SK-N-SH (cell line): ENCODE measurements around the gene PAF1. TPM values are rescaled to one million over a fixed set of nuclear protein-coding genes. Genes with fewer than 3 reads are reported as not detected.

Experiments
- CTCF ChIA-PET: fragments of 300-600, 350-600 bp; formaldehyde crosslinking; extraction: SDS; loops from one replicate; lab custom pipeline; 2021; lab: Yijun Ruan, JAX
- POLR2A ChIA-PET: fragments of 350-600 bp; sonication (Branson Sonifier 250); formaldehyde crosslinking; extraction: SDS; loops from one replicate; lab custom pipeline; 2020; ENCODE audit warnings: antibody characterized with exemption, inconsistent platforms; lab: Yijun Ruan, JAX
- DNase-seq: peaks from one replicate; pipeline ENCODE4 v3.0.0; 2012
- H2AFZ ChIP-seq: fragments of 200-600 bp; sonication (generic); 2 replicates; pipeline ENCODE4 v1.8.1; 2016; ENCODE audit warnings: antibody characterized with exemption, mild to moderate bottlenecking, low read depth
- H3F3A ChIP-seq: fragments of 200-600 bp; sonication (generic); replicated peaks from 2 replicates; pipeline ENCODE3; 2016; ENCODE audit warnings: antibody characterized with exemption, mild to moderate bottlenecking; ENCODE audit not compliant: insufficient read depth
- H3K27ac ChIP-seq, 2 experiments: fragments of 200-500 bp in 1 of 2; fragments of 200-600 bp in 1 of 2; sonication (Bioruptor generic) in 1 of 2; sonication (generic), shearing (Covaris generic) in 1 of 2; 2 replicates each; pipeline versions ENCODE4 v1.5.1 to v1.6.1; 2014 to 2016; ENCODE audit warnings: low read depth in 2 of 2, inconsistent platforms in 1 of 2, low read length in 1 of 2, mild to moderate bottlenecking in 1 of 2, mixed read lengths in 1 of 2
- H3K27me3 ChIP-seq: fragments of 200-600 bp; sonication (generic), shearing (Covaris generic); 2 replicates; pipeline ENCODE4 v1.6.1; 2016; ENCODE audit warnings: mixed run types; ENCODE audit not compliant: insufficient read depth
- H3K36me3 ChIP-seq, 2 experiments: fragments of 200-500 bp in 1 of 2; fragments of 200-600 bp in 1 of 2; sonication (Bioruptor generic) in 1 of 2; sonication (generic) in 1 of 2; replicated peaks in 1 of 2; 2 replicates each; pipeline versions ENCODE3 to v1.5.1; 2014 to 2016; ENCODE audit warnings: low read length in 1 of 2, mild to moderate bottlenecking in 1 of 2; ENCODE audit not compliant: insufficient read depth in 2 of 2, control insufficient read depth in 1 of 2
- H3K4me1 ChIP-seq, 2 experiments: fragments of 200-500 bp in 1 of 2; fragments of 200-600 bp in 1 of 2; sonication (Bioruptor generic) in 1 of 2; sonication (generic), shearing (Covaris generic) in 1 of 2; 2 replicates each; pipeline versions ENCODE4 v1.5.1 to v1.6.1; 2014 to 2016; ENCODE audit warnings: low read depth in 1 of 2, low read length in 1 of 2, mixed run types in 1 of 2; ENCODE audit not compliant: insufficient read depth in 2 of 2, control insufficient read depth in 1 of 2
- H3K4me2 ChIP-seq: fragments of 200-600 bp; sonication (generic), shearing (Covaris generic); 2 replicates; pipeline ENCODE4 v1.6.1; 2017; ENCODE audit warnings: mixed run types
- H3K4me3 ChIP-seq, 2 experiments: fragments of 200-500 bp in 1 of 2; fragments of 200-600 bp in 1 of 2; sonication (Bioruptor generic) in 1 of 2; sonication (generic), shearing (Covaris generic) in 1 of 2; 2 replicates each; pipeline versions ENCODE4 v1.5.1 to v1.8.1; 2014 to 2016; ENCODE audit warnings: low read depth in 2 of 2, inconsistent platforms in 1 of 2, low read length in 1 of 2, mild to moderate bottlenecking in 1 of 2, mixed read lengths in 1 of 2, moderate library complexity in 1 of 2
- H3K79me2 ChIP-seq: fragments of 200-600 bp; sonication (generic); 2 replicates; pipeline ENCODE4 v1.8.1; 2017; ENCODE audit warnings: mild to moderate bottlenecking; ENCODE audit not compliant: insufficient read depth
- H3K9ac ChIP-seq: fragments of 200-600 bp; sonication (generic); 2 replicates; pipeline ENCODE4 v1.6.1; 2017; ENCODE audit warnings: mixed run types
- H3K9me2 ChIP-seq: fragments of 200-600 bp; sonication (generic); 2 replicates; pipeline ENCODE4 v1.6.1; 2017; ENCODE audit warnings: mixed run types
- H3K9me3 ChIP-seq: fragments of 200-600 bp; sonication (generic); 2 replicates; pipeline ENCODE4 v1.6.1; 2017; ENCODE audit warnings: mixed run types, mild to moderate bottlenecking, moderate library complexity
- H4K20me1 ChIP-seq: fragments of 200-600 bp; sonication (generic); 2 replicates; pipeline ENCODE4 v1.6.1; 2017; ENCODE audit warnings: mild to moderate bottlenecking, mixed run types; ENCODE audit not compliant: insufficient read depth
- CHD2 ChIP-seq: fragments of 150-350 bp; IDR thresholded peaks from 2 replicates; pipeline ENCODE4 v1.6.1; 2018; ENCODE audit warnings: low read length; ENCODE audit not compliant: partially characterized antibody
- EP300 ChIP-seq, 2 experiments: IDR thresholded peaks; 2 replicates each; pipeline versions ENCODE4 v1.4.0 to v1.6.1; 2012; ENCODE audit warnings: borderline replicate concordance in 1 of 2, low read depth in 1 of 2, low read length in 1 of 2
- FOSL2 ChIP-seq: IDR thresholded peaks from 2 replicates; pipeline ENCODE4 v1.4.0; 2012; ENCODE audit warnings: low read depth, mild to moderate bottlenecking, moderate library complexity, borderline replicate concordance
- FOXM1 ChIP-seq: IDR thresholded peaks from 2 replicates; pipeline ENCODE4 v1.4.0; 2012; ENCODE audit warnings: low read depth, mild to moderate bottlenecking
- GATA2 ChIP-seq: sonication (generic); formaldehyde crosslinking; IDR thresholded peaks from 2 replicates; pipeline ENCODE4 v1.5.0; 2020; ENCODE audit warnings: mild to moderate bottlenecking, missing genetic modification reagents
- JUND ChIP-seq: IDR thresholded peaks from 2 replicates; pipeline ENCODE4 v1.4.0; 2012
- MEF2A ChIP-seq: IDR thresholded peaks from 2 replicates; pipeline ENCODE4 v1.4.0; 2012; ENCODE audit warnings: low read depth, borderline replicate concordance
- MXI1 ChIP-seq: IDR thresholded peaks from 2 replicates; pipeline ENCODE4 v1.6.1; 2012; ENCODE audit warnings: mild to moderate bottlenecking, low read depth, low read length, improper control_type of control experiment
- NFIC ChIP-seq: IDR thresholded peaks from 2 replicates; pipeline ENCODE4 v1.4.0; 2012; ENCODE audit warnings: borderline replicate concordance
- RAD21 ChIP-seq: IDR thresholded peaks from 2 replicates; pipeline ENCODE4 v1.6.1; 2012; ENCODE audit warnings: mild to moderate bottlenecking, low read length
- RCOR1 ChIP-seq: fragments of 150-350 bp; IDR thresholded peaks from 2 replicates; pipeline ENCODE4 v1.6.1; 2017; ENCODE audit warnings: antibody characterized with exemption, low read length
- RXRA ChIP-seq: IDR thresholded peaks from 2 replicates; pipeline ENCODE4 v1.4.0; 2012; ENCODE audit warnings: low read depth, mild to moderate bottlenecking, borderline replicate concordance
- SIN3A ChIP-seq: IDR thresholded peaks from 2 replicates; pipeline ENCODE4 v1.6.1; 2012; ENCODE audit warnings: low read depth, mild to moderate bottlenecking, low read length, moderate library complexity, borderline replicate concordance
- SMC3 ChIP-seq: IDR thresholded peaks from 2 replicates; pipeline ENCODE4 v1.6.1; 2012; ENCODE audit warnings: low read depth, low read length, improper control_type of control experiment
- TAF1 ChIP-seq: IDR thresholded peaks from 2 replicates; pipeline ENCODE4 v1.6.1; 2012; ENCODE audit warnings: low read depth, mild to moderate bottlenecking, low read length, moderate library complexity, borderline replicate concordance
- TCF12 ChIP-seq: IDR thresholded peaks from 2 replicates; pipeline ENCODE4 v1.4.0; 2012
- TEAD4 ChIP-seq: IDR thresholded peaks from 2 replicates; pipeline ENCODE4 v1.4.0; 2012; ENCODE audit warnings: mild to moderate bottlenecking, borderline replicate concordance; ENCODE audit not compliant: insufficient read depth
- YY1 ChIP-seq: IDR thresholded peaks from 2 replicates; pipeline ENCODE4 v1.4.0; 2012; ENCODE audit warnings: low read depth, mild to moderate bottlenecking
- WGBS: methylation state at CpG from one replicate; pipeline ENCODE4 v1.1.6; 2017; ENCODE audit warnings: low lambda C conversion rate; 5-methylcytosine and 5-hydroxymethylcytosine counted together
- polyA plus RNA-seq, 3 experiments: library from polyadenylated mRNA; depleted of rRNA; stranded (reverse); fragments of >200 nt; gene quantifications; 2 replicates each; pipeline ENCODE4 v1.2.3, GENCODE V29; 2012
- TF ChIP-seq, protein P1 (sequence below): fragments of 150-350 bp; IDR thresholded peaks from 2 replicates; pipeline ENCODE4 v1.6.1; 2016; ENCODE audit warnings: mild to moderate bottlenecking, low read depth, low read length
- TF ChIP-seq, protein P2 (sequence below): IDR thresholded peaks from 2 replicates; pipeline ENCODE4 v1.4.0; 2012; ENCODE audit warnings: low read depth, borderline replicate concordance
- TF ChIP-seq, protein P3 (sequence below): IDR thresholded peaks from 2 replicates; pipeline ENCODE4 v1.4.0; 2012; ENCODE audit warnings: low read depth
- TF ChIP-seq, protein P4 (sequence below): IDR thresholded peaks from 2 replicates; pipeline ENCODE4; 2012

PAF1 gene
- polyA plus RNA-seq, 1 of the 3 experiments (the other 2 are of a cell fraction), result 65.3 TPM

DNA sequence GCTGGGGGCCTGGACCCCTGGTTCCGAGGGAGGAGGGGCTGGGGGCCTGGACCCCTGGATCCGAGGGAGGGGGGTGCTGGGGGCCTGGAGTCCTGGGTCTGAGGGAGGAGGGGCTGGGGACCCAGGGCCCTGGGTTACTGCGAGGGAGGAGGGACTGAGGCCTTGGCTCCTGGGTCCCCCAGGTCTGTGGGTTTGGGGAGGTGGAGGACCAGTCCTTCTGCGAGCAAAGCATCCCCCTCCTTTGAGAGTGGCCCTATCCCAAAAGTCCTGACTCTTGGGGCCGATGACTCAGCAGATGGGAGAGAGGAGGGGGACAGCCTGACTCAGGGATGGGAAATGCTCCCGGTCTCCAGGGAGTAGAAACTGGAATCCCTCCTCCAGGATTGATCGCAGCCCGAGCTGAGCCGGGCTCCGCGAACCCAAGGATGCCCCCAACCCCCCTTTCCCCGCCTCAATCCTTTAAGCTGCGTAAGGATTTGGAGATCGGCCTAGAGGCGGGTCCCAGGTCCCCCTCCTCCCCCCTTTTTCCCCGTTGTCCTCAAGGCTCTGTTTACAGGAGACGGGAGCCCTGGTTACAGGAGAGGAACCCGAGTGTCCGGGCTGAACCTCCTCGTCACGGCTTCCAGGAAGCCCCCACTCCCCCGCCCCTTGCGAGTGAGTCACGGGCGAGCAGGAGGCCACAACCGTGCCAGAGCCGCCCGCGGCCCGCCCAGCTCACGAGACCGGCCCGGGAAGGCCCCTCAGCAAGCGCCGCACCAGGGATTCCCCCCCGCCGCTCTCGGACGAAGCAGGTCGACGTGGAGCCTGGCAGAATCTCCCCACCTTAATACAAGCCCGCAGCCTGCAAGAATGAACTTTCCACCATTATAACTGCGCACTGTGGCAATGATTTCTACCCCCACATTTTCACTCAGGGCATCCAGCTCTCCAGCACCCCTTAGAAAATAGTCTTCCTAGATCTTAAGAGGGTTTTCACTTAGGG, 12.7 kb upstream of the PAF1 start (continued):
- TF ChIP-seq YY1 (no peak), CHD2 (peak; percentile 7), JUND (peak; percentile 78), EP300 (IDR thresholded peaks at IDR 0.05; ENCODE audit: borderline replicate concordance in 1 of 2, low read depth in 1 of 2, low read length in 1 of 2) (peak; percentile 9 to 62; a peak in 1 of 4 replicates), FOXM1 (no peak; the same call in 1 of the 2 replicates), TEAD4 (peak; percentile 45; the same call in 1 of the 2 replicates), MXI1 (no peak), SMC3 (no peak), TAF1 (peak; percentile 49; the same call in 1 of the 2 replicates), RAD21 (no peak), RXRA (peak; percentile 96), GATA2 (no peak)
- TF ChIP-seq, protein P1, sequence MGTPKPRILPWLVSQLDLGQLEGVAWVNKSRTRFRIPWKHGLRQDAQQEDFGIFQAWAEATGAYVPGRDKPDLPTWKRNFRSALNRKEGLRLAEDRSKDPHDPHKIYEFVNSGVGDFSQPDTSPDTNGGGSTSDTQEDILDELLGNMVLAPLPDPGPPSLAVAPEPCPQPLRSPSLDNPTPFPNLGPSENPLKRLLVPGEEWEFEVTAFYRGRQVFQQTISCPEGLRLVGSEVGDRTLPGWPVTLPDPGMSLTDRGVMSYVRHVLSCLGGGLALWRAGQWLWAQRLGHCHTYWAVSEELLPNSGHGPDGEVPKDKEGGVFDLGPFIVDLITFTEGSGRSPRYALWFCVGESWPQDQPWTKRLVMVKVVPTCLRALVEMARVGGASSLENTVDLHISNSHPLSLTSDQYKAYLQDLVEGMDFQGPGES, result no peak
- TF ChIP-seq, all 33 proteins: peak for 17

DNA sequence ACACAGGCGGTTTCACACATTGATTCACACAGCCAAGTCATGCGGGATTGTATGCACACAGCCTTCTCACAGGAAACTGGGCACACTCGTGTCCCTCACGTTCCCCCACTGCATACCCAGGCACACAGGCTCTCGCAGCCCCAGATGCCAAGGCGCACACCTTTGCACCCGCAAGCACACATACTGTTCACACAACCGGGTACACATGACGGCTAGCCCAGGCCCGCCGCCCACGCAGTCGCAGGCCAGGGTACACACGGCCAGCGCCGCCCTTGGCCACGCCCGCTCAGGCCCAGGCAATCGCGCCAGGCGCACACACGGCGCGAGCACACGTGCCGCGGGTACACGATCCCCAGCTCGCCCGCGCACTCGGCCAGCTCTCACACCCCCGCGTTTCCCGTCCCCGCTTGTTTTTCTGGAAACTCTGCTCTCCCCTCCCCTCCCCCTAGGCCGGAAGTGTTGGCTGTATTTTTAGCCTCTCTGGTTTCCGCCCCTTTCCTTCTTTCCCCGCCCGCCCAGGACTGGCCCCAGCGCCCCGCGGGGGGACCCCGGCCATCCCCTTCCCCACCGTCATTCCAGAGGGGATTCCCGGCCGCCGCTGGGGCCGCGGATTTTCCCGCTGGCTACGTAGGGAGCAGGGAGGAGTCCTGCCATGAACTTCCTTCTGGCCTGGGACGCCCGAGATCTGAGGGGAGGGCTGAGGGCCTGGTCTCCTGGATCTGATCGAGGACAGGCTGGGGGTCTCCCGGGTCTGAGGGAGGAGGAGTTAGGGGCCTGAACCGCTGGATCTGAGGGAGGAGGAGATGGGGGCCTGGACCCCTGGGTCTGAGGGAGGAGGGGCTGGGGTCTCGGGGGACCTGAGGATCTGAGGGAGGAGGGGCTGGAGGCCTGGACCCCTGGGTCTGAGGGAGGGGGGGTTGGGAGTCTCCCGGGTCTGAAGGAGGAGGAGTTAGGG, 11.7 kb upstream of the PAF1 start:
- no peaks in the 10 kb centered on the region for H3K9me2 ChIP-seq
- DNase-seq, result peak; percentile 87
- peak overlapping the region; percentile 41 to 54 for H3K4me3 ChIP-seq
- peak overlapping the region; percentile 43; the same call in 1 of the 2 replicates for H2AFZ ChIP-seq
- peak overlapping the region; percentile 97 for H3K9ac ChIP-seq
- peaks cover 14% of the 10 kb centered on the region for H3K79me2 ChIP-seq
- POLR2A ChIA-PET, result interaction anchor here (0.6 to 2.3 kb wide), 2 partner anchors 11 to 38 kb away, joined by 3 to 11 read pairs; partner anchors contain the start of genes MED29 and PAF1
- H3K27ac ChIP-seq, result peak overlapping the region; percentile 77 to 100
- CTCF ChIA-PET, result interaction anchor here (0.9 to 6.5 kb wide), 4 partner anchors 9 to 444 kb away, joined by 3 to 106 read pairs (median 6); partner anchors contain the start of genes FBL, MED29, PAF1 and PLEKHG2
- H4K20me1 ChIP-seq, result peaks cover 6% of the 10 kb centered on the region
- peak overlapping the region; percentile 98 for H3K4me2 ChIP-seq
- WGBS, result 6% methylated on average over 42 of the region's 59 CpGs
- no peaks in the 10 kb centered on the region for H3K27me3 ChIP-seq
- H3K36me3 ChIP-seq, result no peaks in the 10 kb centered on the region
- H3K9me3 ChIP-seq, result no peaks in the 10 kb centered on the region
- H3K4me1 ChIP-seq, result peaks cover 17 to 36% of the 10 kb centered on the region in 2 experiments; a peak in 3 of 4 replicates
- H3F3A ChIP-seq, result peaks cover 43% of the 10 kb centered on the region
- TF ChIP-seq, protein P2, sequence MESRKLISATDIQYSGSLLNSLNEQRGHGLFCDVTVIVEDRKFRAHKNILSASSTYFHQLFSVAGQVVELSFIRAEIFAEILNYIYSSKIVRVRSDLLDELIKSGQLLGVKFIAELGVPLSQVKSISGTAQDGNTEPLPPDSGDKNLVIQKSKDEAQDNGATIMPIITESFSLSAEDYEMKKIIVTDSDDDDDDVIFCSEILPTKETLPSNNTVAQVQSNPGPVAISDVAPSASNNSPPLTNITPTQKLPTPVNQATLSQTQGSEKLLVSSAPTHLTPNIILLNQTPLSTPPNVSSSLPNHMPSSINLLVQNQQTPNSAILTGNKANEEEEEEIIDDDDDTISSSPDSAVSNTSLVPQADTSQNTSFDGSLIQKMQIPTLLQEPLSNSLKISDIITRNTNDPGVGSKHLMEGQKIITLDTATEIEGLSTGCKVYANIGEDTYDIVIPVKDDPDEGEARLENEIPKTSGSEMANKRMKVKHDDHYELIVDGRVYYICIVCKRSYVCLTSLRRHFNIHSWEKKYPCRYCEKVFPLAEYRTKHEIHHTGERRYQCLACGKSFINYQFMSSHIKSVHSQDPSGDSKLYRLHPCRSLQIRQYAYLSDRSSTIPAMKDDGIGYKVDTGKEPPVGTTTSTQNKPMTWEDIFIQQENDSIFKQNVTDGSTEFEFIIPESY, result no peak
- TF ChIP-seq, protein P3, sequence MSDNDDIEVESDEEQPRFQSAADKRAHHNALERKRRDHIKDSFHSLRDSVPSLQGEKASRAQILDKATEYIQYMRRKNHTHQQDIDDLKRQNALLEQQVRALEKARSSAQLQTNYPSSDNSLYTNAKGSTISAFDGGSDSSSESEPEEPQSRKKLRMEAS, result peak; percentile 89; the same call in 1 of the 2 replicates
- TF ChIP-seq MEF2A (peak; percentile 83; the same call in 1 of the 2 replicates), RCOR1 (0 out of 2 replicates have a peak, but pooled peaks have one; percentile 25), TCF12 (peak; percentile 30; the same call in 1 of the 2 replicates), YY1 (no peak), JUND (no peak), RXRA (no peak), SIN3A (peak; percentile 50; the same call in 1 of the 2 replicates), MXI1 (peak; percentile 95), FOSL2 (0 out of 2 replicates have a peak, but pooled peaks have one; percentile 13), NFIC (peak; percentile 34; the same call in 1 of the 2 replicates)
- TF ChIP-seq, protein P4, sequence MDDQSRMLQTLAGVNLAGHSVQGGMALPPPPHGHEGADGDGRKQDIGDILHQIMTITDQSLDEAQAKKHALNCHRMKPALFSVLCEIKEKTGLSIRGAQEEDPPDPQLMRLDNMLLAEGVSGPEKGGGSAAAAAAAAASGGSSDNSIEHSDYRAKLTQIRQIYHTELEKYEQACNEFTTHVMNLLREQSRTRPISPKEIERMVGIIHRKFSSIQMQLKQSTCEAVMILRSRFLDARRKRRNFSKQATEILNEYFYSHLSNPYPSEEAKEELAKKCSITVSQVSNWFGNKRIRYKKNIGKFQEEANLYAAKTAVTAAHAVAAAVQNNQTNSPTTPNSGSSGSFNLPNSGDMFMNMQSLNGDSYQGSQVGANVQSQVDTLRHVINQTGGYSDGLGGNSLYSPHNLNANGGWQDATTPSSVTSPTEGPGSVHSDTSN, result no peak
